ENCODE results near the gene KRT7. TPM values are rescaled to one million over a fixed set of nuclear protein-coding genes. Genes with fewer than 3 reads are reported as not detected.

Gene KRT7
- total RNA-seq, 2 donors from 2014 or later = 69.2 to 196 TPM

DNA sequence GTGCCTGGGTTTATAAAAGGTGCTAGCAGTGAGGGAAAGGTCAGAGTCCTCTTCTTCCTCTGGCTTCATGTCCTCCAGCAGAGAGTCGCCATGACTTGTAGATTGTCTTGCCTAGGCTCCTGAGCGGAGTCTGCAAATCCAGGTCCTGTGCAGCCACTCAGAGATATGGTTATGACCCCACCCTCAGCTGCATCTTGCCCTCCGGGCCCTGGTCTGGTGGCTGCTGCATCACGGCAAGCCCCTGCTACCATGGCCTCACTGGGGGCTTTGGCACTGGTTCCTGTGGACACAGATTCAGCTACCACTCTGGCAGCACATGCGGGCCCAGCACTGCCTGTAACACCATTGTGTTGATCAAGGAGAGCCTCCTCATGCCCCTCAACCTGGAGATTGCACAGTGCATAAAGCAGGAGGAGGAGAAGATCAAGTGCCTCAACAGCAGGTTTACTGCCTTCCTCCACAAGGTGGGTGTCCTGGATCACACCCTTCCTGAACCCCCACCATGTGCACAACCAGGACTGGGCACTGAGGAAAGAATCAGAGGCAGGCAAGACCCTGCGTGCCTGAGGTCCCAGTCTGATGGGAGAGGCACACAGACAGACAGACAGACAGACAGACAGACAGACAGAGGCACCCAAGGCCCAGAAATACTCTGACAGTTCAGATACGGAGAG is 30.9 kb downstream of the KRT7 start:
- Histone ChIP-seq H3K36me3 (replicated peaks in 1 of 2; ENCODE audit: insufficient read depth in 1 of 2, low read depth in 2 of 2) (no peaks in the 10 kb centered on the region), H3K9me3 (no peaks in the 10 kb centered on the region), H3K4me1 (peaks cover 37% of the 10 kb centered on the region), H3K27ac (no peak overlapping the region), H3K27me3 (no peaks in the 10 kb centered on the region), H3K4me3 (no peak overlapping the region)
- ATAC-seq (no peak), DNase-seq (peak in 1 of 4 donors; percentile 7)
- TF ChIP-seq POLR2A (IDR thresholded peaks at IDR 0.05) = no peak
- TF ChIP-seq, protein P1, sequence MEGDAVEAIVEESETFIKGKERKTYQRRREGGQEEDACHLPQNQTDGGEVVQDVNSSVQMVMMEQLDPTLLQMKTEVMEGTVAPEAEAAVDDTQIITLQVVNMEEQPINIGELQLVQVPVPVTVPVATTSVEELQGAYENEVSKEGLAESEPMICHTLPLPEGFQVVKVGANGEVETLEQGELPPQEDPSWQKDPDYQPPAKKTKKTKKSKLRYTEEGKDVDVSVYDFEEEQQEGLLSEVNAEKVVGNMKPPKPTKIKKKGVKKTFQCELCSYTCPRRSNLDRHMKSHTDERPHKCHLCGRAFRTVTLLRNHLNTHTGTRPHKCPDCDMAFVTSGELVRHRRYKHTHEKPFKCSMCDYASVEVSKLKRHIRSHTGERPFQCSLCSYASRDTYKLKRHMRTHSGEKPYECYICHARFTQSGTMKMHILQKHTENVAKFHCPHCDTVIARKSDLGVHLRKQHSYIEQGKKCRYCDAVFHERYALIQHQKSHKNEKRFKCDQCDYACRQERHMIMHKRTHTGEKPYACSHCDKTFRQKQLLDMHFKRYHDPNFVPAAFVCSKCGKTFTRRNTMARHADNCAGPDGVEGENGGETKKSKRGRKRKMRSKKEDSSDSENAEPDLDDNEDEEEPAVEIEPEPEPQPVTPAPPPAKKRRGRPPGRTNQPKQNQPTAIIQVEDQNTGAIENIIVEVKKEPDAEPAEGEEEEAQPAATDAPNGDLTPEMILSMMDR (IDR thresholded peaks at IDR 0.05) = no peak
- 80 to 91% methylated on average over 3 to 7 of the region's 7 CpGs for WGBS, 2 donors
- intact Hi-C loops (cut with DNase I) = no loop called here

DNA sequence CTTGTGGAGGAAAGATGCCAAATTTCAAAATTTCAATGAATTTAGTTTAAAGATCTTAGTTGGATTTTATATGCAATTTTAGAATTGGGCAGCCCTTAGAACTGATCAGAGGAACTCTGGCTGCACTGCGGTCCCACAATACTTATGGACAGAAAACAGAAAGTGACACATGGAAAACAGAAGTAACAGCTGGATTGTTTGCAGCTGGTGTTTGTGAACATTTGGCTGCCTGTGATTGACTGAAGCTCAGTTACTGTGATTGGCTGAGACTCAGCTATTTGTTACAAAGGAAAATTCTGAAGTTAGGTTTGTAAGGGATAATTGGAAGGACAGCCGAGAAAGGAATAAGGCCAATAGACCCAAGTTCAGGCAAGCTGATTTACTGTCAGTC is 31.4 kb downstream of the KRT7 start:
- no peak overlapping the region for H3K4me3 ChIP-seq
- no peaks in the 10 kb centered on the region for H3K9me3 ChIP-seq
- H3K27me3 ChIP-seq = no peaks in the 10 kb centered on the region
- intact Hi-C loops (cut with DNase I) = no loop called here
- DNase-seq (peak in 1 of 4 donors; percentile 2), ATAC-seq (no peak)
- H3K27ac ChIP-seq = no peak overlapping the region
- no peak for TF ChIP-seq POLR2A (IDR thresholded peaks at IDR 0.05)
- no peaks in the 10 kb centered on the region for H3K36me3 ChIP-seq (replicated peaks in 1 of 2; ENCODE audit: insufficient read depth in 1 of 2, low read depth in 2 of 2)
- H3K4me1 ChIP-seq = peaks cover 32% of the 10 kb centered on the region
- 90 to 92% methylated on average over 2 of the region's 2 CpGs for WGBS, 2 donors

DNA sequence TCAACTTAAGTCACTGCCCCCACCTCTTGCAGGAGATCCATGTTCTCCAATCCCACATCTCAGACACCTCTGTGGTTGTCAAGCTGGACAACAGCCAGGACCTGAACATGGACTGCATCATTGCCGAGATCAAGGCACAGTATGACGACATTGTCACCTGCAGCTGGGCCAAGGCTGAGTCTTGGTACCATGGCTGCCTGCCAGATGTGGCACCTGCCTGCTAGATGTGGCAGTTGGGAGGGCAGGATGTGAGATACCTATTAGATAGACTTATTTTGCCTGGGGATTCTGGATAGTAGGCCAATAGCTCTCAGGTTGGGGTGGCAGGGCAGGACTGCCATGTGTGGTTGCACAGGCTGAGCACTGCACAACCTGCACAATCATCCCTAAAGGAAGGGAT is 33.5 kb downstream of the KRT7 start:
- H3K36me3 ChIP-seq (replicated peaks in 1 of 2; ENCODE audit: insufficient read depth in 1 of 2, low read depth in 2 of 2) = no peaks in the 10 kb centered on the region
- peaks cover 17% of the 10 kb centered on the region for H3K4me1 ChIP-seq
- H3K27me3 ChIP-seq = no peaks in the 10 kb centered on the region
- no peaks in the 10 kb centered on the region for H3K9me3 ChIP-seq
- 45 to 60% methylated on average over 2 of the region's 2 CpGs for WGBS, 2 donors
- intact Hi-C loops (cut with DNase I) = no loop called here
- ATAC-seq = peak; percentile 63
- TF ChIP-seq, protein P1 (IDR thresholded peaks at IDR 0.05) = no peak
- TF ChIP-seq POLR2A (IDR thresholded peaks at IDR 0.05) = no peak
- peak; percentile 70 to 79 (median 78) for DNase-seq
- no peak overlapping the region for H3K27ac ChIP-seq
- no peak overlapping the region for H3K4me3 ChIP-seq

DNA sequence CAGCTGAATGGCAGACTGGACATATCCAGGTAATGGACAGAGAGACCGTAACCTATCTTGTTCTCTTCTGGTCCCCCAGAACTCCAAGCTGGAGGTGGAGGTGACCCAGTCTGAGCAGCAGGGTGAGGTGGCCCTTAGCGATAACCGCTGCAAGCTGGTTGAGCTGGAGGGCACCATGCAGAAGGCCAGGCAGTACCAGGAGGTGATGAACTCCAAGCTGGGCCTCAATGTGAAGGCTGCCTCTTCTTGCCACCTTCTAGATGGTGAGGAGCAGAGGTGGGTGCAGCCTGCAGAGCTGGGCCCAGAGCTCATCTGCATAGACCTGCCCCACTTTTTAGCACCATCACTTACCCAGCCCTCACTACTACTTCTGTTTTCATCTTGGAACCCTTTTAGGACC is 34.2 kb downstream of the KRT7 start:
- intact Hi-C loops (cut with DNase I) = no loop called here
- H3K27me3 ChIP-seq = no peaks in the 10 kb centered on the region
- no peak overlapping the region for H3K27ac ChIP-seq
- 100% methylated on average over 2 to 3 of the region's 3 CpGs for WGBS, 2 donors
- H3K9me3 ChIP-seq = no peaks in the 10 kb centered on the region
- H3K36me3 ChIP-seq (replicated peaks in 1 of 2; ENCODE audit: insufficient read depth in 1 of 2, low read depth in 2 of 2) = no peaks in the 10 kb centered on the region
- ATAC-seq = no peak
- peaks cover 17% of the 10 kb centered on the region for H3K4me1 ChIP-seq
- H3K4me3 ChIP-seq = no peak overlapping the region
- peak in 1 of 4 donors; percentile 7 for DNase-seq
- TF ChIP-seq, protein P1 (IDR thresholded peaks at IDR 0.05) = no peak
- TF ChIP-seq POLR2A (IDR thresholded peaks at IDR 0.05) = no peak

DNA sequence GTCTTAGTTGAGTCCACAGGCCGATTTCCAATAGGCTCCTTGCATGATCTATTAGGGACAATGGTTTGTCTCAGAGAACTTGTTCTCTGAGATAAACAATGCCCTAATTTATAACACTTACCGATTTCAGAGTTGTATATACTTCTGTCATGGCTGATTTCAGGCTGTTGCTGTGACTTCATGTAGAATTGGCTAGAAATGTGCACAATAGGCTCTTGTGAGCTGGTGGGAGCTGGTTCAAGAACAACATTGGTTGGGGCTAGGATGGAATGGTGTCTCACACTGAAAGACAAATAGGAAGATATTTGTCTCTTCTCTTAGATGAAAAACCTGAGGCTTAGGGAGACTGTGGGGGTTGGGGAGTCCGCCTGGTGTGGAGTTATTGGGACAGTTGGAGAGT is 34.7 kb downstream of the KRT7 start:
- 92 to 95% methylated on average over 3 of the region's 3 CpGs for WGBS, 2 donors

More for the DNA sequence above, 34.7 kb downstream of the KRT7 start:
- no peaks in the 10 kb centered on the region for H3K36me3 ChIP-seq (replicated peaks in 1 of 2; ENCODE audit: insufficient read depth in 1 of 2, low read depth in 2 of 2)
- ATAC-seq (no peak), DNase-seq (no peak)
- intact Hi-C loops (cut with DNase I) = no loop called here
- H3K4me3 ChIP-seq = no peak overlapping the region
- H3K4me1 ChIP-seq = peaks cover 17% of the 10 kb centered on the region
- no peaks in the 10 kb centered on the region for H3K9me3 ChIP-seq
- no peaks in the 10 kb centered on the region for H3K27me3 ChIP-seq
- TF ChIP-seq POLR2A (IDR thresholded peaks at IDR 0.05) = no peak
- TF ChIP-seq, protein P1 (IDR thresholded peaks at IDR 0.05) = no peak
- no peak overlapping the region for H3K27ac ChIP-seq

Data from body of pancreas (tissue), 4 donors.